Activated CD8-positive, alpha-beta memory T cell treated with anti-CD3 and anti-CD28 coated beads, Interleukin-2, amount 10 ng/mL, durations not matched to agents 7 days and 5 days (primary cell): ENCODE results near the gene PINLYP. TPM values are rescaled to one million over a fixed set of nuclear protein-coding genes. Genes with fewer than 3 reads are reported as not detected.

Source experiments
- ATAC-seq: fragments of 150-1000 bp; cut with Tn5 transposase; one replicate; pipeline ENCODE4 v1.10.0; 2021; ENCODE audit warnings: moderate library complexity
- CTCF ChIA-PET: fragments of 350-600 bp; sonication (Branson Sonifier 250); formaldehyde crosslinking; loops from one replicate; lab custom pipeline; 2021; ENCODE audit warnings: antibody characterized with exemption; lab: Charles Lee
- DNase-seq: peaks from one replicate; pipeline ENCODE4 v3.0.0-alpha.2; 2020
- H3K27ac Mint-ChIP-seq: one replicate; pipeline ENCODE4 v1.8.0; 2021; ENCODE audit warnings: mild to moderate bottlenecking, mixed read lengths
- H3K27me3 Mint-ChIP-seq: one replicate; pipeline ENCODE4 v1.8.0; 2021; ENCODE audit warnings: mixed read lengths
- H3K36me3 Mint-ChIP-seq: one replicate; pipeline ENCODE4 v1.8.0; 2021; ENCODE audit warnings: mild to moderate bottlenecking, mixed read lengths
- H3K4me1 Mint-ChIP-seq: one replicate; pipeline ENCODE4 v1.8.0; 2021; ENCODE audit warnings: mixed read lengths
- H3K4me3 Mint-ChIP-seq: one replicate; pipeline ENCODE4 v1.8.0; 2021; ENCODE audit warnings: mild to moderate bottlenecking, moderate library complexity, mixed read lengths
- H3K9me3 Mint-ChIP-seq: one replicate; pipeline ENCODE4 v1.8.0; 2022; ENCODE audit warnings: low read depth, mixed read lengths
- total RNA-seq, 2 experiments: library from RNA; stranded (reverse); gene quantifications; one replicate each; pipeline ENCODE4 v1.2.3, GENCODE V29; 2021

The PINLYP gene
- total RNA-seq, 2 experiments from 2014 or later: 16.8 to 19.7 TPM

- Mint-ChIP-seq H3K36me3 (no peaks in the 10 kb centered on the region), H3K27me3 (no peaks in the 10 kb centered on the region), H3K4me1 (peaks cover 28% of the 10 kb centered on the region), H3K4me3 (peak overlapping the region; percentile 89), H3K27ac (peak overlapping the region; percentile 94), H3K9me3 (no peaks in the 10 kb centered on the region)
- DNase-seq: peak; percentile 93
- ATAC-seq: no peak
- CTCF ChIA-PET: interaction anchor here (1.0 to 1.7 kb wide), 3 partner anchors 23 to 174 kb away, joined by 3 to 4 read pairs (median 3); partner anchors contain the start of gene ZNF576
Observed at GRCh38 chr19:43620061-43621001, 44.7 kb downstream of the PINLYP start.

DNA sequence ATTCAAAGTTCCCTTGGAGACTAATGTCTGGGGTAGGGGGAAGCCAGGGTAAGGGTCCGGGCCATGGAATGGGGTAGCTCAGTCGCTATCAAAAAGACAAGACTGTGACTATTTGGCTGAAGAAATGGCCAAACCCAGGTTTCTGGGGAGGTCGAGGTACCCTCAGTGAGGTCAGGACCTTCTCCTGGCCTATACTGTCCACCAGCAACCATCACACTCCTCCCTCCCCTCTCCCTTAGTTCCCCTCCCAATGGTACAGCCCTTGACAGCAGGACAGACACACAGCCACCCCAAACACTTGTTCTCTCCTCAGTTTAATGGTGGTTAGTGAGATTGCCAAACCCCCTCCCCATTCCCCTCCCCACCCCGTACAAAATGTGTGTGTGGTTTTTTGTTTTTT lies 46.5 kb downstream of the PINLYP start:
- Mint-ChIP-seq H3K4me3 (no peak overlapping the region), H3K9me3 (no peaks in the 10 kb centered on the region), H3K27ac (peak overlapping the region; percentile 20), H3K36me3 (no peaks in the 10 kb centered on the region), H3K27me3 (peaks cover 4% of the 10 kb centered on the region), H3K4me1 (peaks cover 31% of the 10 kb centered on the region)
- DNase-seq (no peak), ATAC-seq (no peak)
- CTCF ChIA-PET: interaction anchor here (0.9 kb wide), 1 partner anchor 67 kb away, joined by 3 read pairs; no protein-coding TSS in a partner anchor

DNA sequence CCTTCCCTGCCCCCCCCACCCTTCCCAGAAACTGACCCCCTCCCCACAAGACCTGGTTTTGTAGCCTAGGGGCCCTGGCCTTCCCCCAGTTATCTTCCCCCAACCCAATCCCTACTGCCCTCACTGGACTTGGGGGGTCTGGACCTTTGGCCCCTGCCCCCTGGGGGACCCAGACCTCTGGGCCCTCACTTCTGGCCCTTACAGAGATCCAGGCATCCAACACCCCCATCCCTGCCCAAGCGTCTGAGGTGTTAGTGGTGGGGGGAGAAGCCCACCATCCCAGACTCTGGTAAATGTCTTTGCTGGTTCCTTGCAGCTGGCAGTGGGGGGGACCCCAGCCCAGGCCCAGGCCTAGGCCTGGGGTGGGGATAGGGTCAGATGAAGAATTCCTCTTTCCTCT lies 47.4 kb downstream of the PINLYP start:
- H3K4me1 Mint-ChIP-seq: peaks cover 31% of the 10 kb centered on the region
- no peak for ATAC-seq
- H3K4me3 Mint-ChIP-seq: no peak overlapping the region
- DNase-seq: no peak
- H3K9me3 Mint-ChIP-seq: no peaks in the 10 kb centered on the region
- H3K36me3 Mint-ChIP-seq: no peaks in the 10 kb centered on the region
- peaks cover 4% of the 10 kb centered on the region for H3K27me3 Mint-ChIP-seq
- no peak overlapping the region for H3K27ac Mint-ChIP-seq
- CTCF ChIA-PET: interaction anchor here (1.1 kb wide), 1 partner anchor 46 kb away, joined by 3 read pairs; no protein-coding TSS in a partner anchor

GRCh38 chr19:43623889-43624670 lies 48.5 kb downstream of the PINLYP start:
- Mint-ChIP-seq H3K4me1 (peaks cover 25% of the 10 kb centered on the region), H3K9me3 (no peaks in the 10 kb centered on the region), H3K27ac (no peak overlapping the region), H3K4me3 (no peak overlapping the region), H3K36me3 (no peaks in the 10 kb centered on the region), H3K27me3 (peaks cover 4% of the 10 kb centered on the region)
- ATAC-seq (no peak), DNase-seq (no peak)
- CTCF ChIA-PET: interaction anchor here (1.1 to 1.5 kb wide), 3 partner anchors 30 to 69 kb away, joined by 3 to 5 read pairs (median 4); no protein-coding TSS in a partner anchor

GRCh38 chr19:43624933-43625332 lies 49.3 kb downstream of the PINLYP start:
- CTCF ChIA-PET: interaction anchor here (0.6 to 1.5 kb wide), 4 partner anchors 31 to 185 kb away, joined by 3 to 5 read pairs (median 4); partner anchors contain the start of gene PLAUR
- H3K27ac Mint-ChIP-seq: no peak overlapping the region
- H3K36me3 Mint-ChIP-seq: no peaks in the 10 kb centered on the region
- peak; percentile 91 for DNase-seq
- H3K27me3 Mint-ChIP-seq: peaks cover 4% of the 10 kb centered on the region
- H3K4me3 Mint-ChIP-seq: no peak overlapping the region
- ATAC-seq: peak; percentile 84
- H3K4me1 Mint-ChIP-seq: peaks cover 25% of the 10 kb centered on the region
- no peaks in the 10 kb centered on the region for H3K9me3 Mint-ChIP-seq

DNA sequence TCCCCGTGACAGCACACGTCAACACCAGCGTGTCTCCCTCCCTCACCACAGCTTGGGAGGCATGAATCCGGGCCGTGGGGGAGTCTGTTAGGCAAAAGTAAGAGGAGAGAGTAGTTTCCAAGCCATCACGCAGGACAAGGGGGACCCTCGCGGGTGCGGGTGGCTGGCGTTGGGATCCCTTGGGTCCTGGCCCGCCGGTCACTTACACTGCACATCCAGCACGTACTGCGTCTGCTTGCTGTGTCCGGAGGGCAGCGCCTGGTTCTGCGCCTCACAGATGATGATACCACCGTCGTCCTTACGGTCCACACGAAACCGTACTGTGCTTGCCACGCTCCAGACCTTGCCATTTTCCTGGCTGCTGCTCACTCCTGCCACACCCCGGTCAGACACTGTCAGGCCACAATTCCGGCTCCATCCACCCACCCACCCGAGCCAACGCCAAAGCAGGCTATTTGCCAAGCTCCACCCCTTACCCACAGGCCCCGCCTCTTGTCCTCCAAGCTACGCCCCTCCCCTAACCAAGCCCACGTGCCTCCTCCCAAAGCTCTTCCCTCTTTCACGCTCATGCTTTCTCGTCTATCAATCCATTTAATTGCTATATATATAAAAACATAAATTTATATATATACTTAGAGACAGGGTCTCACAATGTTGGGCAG lies 50.4 kb downstream of the PINLYP start:
- CTCF ChIA-PET: interaction anchor here (0.9 to 2.4 kb wide), 3 partner anchors 25 to 183 kb away, joined by 3 to 6 read pairs (median 3); no protein-coding TSS in a partner anchor

GRCh38 chr19:43626838-43627237 lies 51.2 kb downstream of the PINLYP start:
- Mint-ChIP-seq H3K4me3 (no peak overlapping the region), H3K4me1 (peaks cover 12% of the 10 kb centered on the region), H3K27me3 (peaks cover 4% of the 10 kb centered on the region), H3K9me3 (no peaks in the 10 kb centered on the region), H3K27ac (no peak overlapping the region), H3K36me3 (no peaks in the 10 kb centered on the region)
- DNase-seq (no peak), ATAC-seq (no peak)
- CTCF ChIA-PET: interaction anchor here (1.3 to 2.4 kb wide), 2 partner anchors 25 to 72 kb away, joined by 3 to 6 read pairs; no protein-coding TSS in a partner anchor

More for the DNA sequence above, 50.4 kb downstream of the PINLYP start:
- no peak for ATAC-seq
- no peaks in the 10 kb centered on the region for H3K36me3 Mint-ChIP-seq
- H3K9me3 Mint-ChIP-seq: no peaks in the 10 kb centered on the region
- H3K4me1 Mint-ChIP-seq: peaks cover 16% of the 10 kb centered on the region
- DNase-seq: no peak
- no peak overlapping the region for H3K4me3 Mint-ChIP-seq
- no peak overlapping the region for H3K27ac Mint-ChIP-seq
- H3K27me3 Mint-ChIP-seq: peaks cover 4% of the 10 kb centered on the region

DNA sequence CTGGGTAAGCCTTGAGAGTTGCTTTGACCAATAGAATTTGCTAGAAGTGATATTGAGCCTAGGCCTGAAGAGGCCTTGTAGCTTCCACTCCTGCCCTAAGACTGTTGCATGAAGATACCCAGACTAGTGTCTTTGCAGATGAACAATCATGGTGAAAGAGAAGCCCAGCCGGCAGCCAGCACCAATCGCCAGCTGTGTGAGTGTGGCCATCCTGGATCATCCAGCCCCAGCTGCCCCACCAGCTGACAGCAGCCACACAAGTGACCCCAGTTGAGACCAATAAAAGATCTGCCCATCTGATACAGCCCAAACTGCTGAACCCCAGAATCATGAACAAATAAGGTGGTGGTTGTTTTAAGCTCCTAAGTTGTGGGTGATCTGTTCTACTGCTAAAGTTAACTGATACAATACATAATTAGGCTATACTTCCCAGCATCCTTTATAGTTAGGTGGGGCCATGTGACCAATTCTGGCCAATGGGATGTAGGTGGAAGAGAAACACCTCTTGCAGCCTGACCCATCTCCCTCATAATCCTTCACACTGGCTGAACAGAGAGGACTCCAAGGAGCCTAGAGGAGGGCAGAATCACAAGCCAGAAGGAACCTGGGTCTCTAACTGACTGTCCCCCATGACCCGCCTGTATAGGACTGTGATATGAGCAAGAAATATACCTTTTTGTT lies 53.2 kb downstream of the PINLYP start:
- Mint-ChIP-seq H3K36me3 (no peaks in the 10 kb centered on the region), H3K4me3 (no peak overlapping the region), H3K27me3 (peaks cover 17% of the 10 kb centered on the region), H3K4me1 (peaks cover 12% of the 10 kb centered on the region), H3K27ac (no peak overlapping the region), H3K9me3 (no peaks in the 10 kb centered on the region)
- CTCF ChIA-PET: no interaction called here
- DNase-seq: no peak
- ATAC-seq: no peak

DNA sequence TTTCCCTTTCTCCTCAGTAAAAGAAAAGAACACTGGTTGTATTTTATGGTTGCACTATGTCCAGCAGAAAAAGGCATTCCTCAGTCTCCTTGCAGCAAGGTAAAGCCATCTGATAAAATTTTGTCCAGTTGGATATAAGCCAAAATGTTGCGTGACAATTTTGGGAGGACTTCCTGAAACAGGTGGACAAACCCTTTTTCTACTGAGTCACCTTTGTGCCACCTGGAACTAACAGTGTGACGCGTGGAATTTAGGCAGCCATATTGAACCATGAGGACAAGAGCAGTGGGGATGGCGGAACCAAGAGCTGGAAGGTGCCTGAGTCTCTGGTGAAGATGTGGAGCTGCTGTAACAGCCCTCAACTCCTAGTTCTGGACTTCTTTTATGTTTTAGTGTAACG lies 55.9 kb downstream of the PINLYP start:
- H3K4me3 Mint-ChIP-seq: no peak overlapping the region
- H3K36me3 Mint-ChIP-seq: no peaks in the 10 kb centered on the region
- no peak overlapping the region for H3K27ac Mint-ChIP-seq
- CTCF ChIA-PET: no interaction called here
- H3K4me1 Mint-ChIP-seq: no peaks in the 10 kb centered on the region
- no peaks in the 10 kb centered on the region for H3K9me3 Mint-ChIP-seq
- peaks cover 17% of the 10 kb centered on the region for H3K27me3 Mint-ChIP-seq
- DNase-seq (no peak), ATAC-seq (no peak)

Other genes with a start within 250 kb of the PINLYP start
- gene CD177, start 222.1 kb upstream of the PINLYP start, total RNA-seq: not detected
- gene TEX101, start 160.9 kb upstream of the PINLYP start, total RNA-seq: not detected
- gene LYPD3, start 110.2 kb upstream of the PINLYP start, total RNA-seq: under 1 TPM; 0.23 to 0.33 TPM
- 10 to 100 TPM; 11.0 to 11.2 TPM for gene PHLDB3, start 71.1 kb upstream of the PINLYP start, total RNA-seq
- gene ETHE1, start 48.6 kb upstream of the PINLYP start, total RNA-seq: 10 to 100 TPM; 52.6 to 55.8 TPM
- gene ZNF575, start 42.6 kb upstream of the PINLYP start, total RNA-seq: 1 to 10 TPM; 2.9 to 3.7 TPM
- 10 to 100 TPM; 47.7 to 50.6 TPM for gene XRCC1, start 274 bp upstream of the PINLYP start, total RNA-seq
- gene IRGQ, start 20.3 kb downstream of the PINLYP start, total RNA-seq: 10 to 100 TPM; 12.9 to 23.0 TPM
- 10 to 100 TPM; 18.6 to 21.3 TPM for gene ZNF576, start 20.8 kb downstream of the PINLYP start, total RNA-seq
- gene SRRM5, start 36.3 kb downstream of the PINLYP start, total RNA-seq: under 1 TPM; 0.37 to 0.79 TPM
- 10 to 100 TPM; 23.0 to 23.2 TPM for gene ZNF428, start 43.8 kb downstream of the PINLYP start, total RNA-seq
- gene CADM4, start 64.0 kb downstream of the PINLYP start, total RNA-seq: under 1 TPM; 0.09 to 0.12 TPM
- 10 to 100 TPM; 10.3 to 10.4 TPM for gene PLAUR, start 94.4 kb downstream of the PINLYP start, total RNA-seq
- gene IRGC, start 140.3 kb downstream of the PINLYP start, total RNA-seq: not detected
- 10 to 100 TPM; 62.3 to 74.7 TPM for gene SMG9, start 179.2 kb downstream of the PINLYP start, total RNA-seq
- 10 to 100 TPM; 43.9 to 53.0 TPM for gene KCNN4, start 205.2 kb downstream of the PINLYP start, total RNA-seq
- gene LYPD5, start 226.6 kb downstream of the PINLYP start, total RNA-seq: under 1 TPM; 0.40 to 0.58 TPM